ENCODE measurements around the gene CTNNBL1.
"Not testable (repeated sequence)": the region's sequence is repeated elsewhere in the genome, so short reads cannot be mapped to it uniquely, and the experiment has no call there.

The CTNNBL1 gene

DNA sequence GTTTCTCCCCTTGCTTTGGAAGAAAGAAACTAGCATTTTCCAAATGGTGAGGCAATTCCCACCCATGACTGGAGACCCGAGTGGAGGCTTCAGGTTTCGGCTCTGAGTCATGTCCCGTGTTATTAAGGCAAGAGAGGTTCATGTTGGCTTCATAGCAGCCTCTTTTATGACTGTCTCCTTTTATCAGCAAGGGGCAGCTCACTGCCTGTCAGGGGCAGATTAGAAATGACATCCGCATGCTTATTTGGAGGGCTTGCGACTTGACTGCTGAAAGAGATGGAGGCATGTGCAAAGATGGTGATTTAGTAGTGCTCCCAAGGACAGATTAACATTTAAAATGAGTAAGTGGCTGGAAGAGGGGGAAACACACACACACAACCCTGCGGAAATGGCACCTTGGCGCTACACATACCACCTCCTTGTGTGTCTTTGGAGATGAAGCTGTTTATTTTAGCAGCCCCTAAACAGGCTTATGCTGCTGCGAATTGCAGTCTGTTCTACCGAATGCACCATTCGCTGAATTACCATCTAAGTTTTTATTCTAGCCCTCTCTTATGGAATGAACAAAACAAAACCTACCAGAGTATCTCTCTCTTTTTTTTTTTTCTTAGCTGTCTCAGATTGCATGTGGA lies 157.0 kb downstream of the CTNNBL1 start:
- DNase-seq (ENCODE audit: low read depth in 2 of 2) = no peak

DNA sequence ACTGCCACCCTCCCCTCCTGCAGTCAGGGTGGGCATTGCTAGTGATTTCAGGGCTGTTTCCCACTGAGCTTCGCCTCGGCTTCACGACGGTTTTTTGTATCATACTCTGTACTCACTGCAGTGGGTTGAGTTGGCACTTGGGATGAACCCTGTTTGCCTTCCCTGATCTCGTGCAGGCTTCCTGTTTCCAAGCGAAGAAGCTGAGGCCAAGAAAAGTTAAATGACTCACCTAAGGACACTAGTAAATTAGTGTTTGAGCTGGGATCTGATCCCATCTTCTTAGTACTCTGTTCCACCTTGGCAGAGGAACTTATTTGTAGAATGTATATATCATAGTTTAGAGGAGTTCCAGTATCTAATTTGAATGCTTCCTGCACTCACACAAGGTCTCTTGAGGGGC lies 158.8 kb downstream of the CTNNBL1 start:
- no peak for DNase-seq (ENCODE audit: low read depth in 2 of 2)

DNA sequence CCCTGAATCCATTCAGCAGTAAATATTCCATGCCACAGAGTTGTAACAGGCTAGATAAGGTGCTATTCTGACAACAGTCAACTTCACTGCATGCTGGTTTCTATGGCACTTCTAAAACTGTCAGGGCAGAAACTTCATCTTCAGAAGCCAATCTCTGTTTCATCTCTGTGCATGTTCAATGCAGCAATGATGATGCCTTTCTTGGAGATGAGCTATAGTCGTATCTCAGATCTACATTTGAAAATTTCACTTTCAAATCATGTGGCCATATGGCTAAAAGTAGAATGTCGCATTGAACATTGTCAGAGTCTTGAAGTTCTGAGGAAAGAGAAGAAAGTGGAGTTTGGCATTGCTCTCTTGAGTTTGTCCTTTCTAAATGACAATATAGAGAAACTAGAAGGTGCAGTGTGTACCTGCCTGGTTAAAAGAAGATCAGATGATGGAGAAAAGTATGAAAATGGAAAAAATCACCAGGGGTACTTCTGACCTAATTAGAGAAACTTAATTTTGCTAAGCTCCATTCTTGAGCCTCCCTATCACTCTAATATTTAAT lies 160.1 kb downstream of the CTNNBL1 start:
- no peak for DNase-seq (ENCODE audit: low read depth in 2 of 2)

- not testable (repeated sequence) for DNase-seq (ENCODE audit: low read depth in 2 of 2)
Observed at GRCh38 chr20:37856034-37856433, 162.2 kb downstream of the CTNNBL1 start.

GRCh38 chr20:37856932-37857660 lies 163.3 kb downstream of the CTNNBL1 start:
- DNase-seq (ENCODE audit: low read depth in 2 of 2) = no peak

DNA sequence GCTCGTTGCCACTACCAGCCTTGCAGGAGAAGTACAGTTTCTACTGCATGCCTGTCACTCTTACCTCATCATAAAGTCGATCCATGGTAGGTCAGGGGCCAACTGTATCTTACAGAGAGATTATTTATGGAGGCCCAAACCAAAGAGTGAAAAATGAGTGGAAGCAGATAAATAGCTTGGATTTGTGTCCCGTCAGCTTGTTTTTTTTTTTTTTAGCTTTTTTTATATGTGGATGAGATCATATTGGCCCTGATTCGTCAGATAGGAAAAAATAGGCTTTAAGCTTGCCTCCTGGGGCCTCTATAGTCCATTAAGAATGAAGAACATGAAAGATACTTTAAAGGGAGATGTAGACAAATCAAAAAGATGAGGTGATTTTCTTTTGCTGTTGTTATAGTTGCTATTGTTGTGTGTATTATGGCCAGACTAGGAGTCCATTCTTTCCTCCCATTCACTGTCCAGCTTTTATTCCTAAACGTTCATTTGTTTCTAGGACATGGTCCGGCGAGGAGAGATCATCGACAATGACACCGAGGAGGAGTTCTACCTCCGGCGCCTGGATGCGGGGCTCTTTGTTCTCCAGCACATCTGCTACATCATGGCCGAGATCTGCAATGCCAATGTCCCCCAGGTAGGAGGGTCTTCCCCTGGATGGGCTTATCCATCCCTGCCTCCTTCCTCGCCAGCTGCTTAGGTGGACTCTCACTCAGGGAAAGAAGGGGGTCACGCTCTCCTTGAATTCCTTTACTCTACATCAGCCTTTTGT lies 165.8 kb downstream of the CTNNBL1 start:
- no peak for DNase-seq (ENCODE audit: low read depth in 2 of 2)

DNA sequence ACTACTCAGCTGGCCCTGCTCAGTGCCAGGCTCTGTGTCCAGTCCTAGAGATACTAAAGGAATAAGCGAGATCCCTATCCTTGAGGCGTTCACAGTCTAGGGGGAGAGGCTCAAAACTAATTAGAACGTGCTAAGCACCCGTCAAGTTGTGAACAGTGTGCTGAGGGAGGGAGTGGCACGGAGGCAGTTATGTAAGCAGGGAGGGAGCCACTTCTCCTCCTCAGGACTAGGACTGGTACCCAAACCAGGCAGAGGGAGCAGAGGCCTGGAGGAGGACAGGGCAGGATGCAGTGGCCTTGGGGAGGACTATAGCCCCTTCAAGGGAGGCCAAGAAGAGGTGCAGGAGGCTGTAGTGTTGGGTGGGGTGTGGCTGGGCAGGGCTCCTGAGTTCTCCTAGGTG lies 169.5 kb downstream of the CTNNBL1 start:
- DNase-seq (ENCODE audit: low read depth in 2 of 2) = no peak

DNA sequence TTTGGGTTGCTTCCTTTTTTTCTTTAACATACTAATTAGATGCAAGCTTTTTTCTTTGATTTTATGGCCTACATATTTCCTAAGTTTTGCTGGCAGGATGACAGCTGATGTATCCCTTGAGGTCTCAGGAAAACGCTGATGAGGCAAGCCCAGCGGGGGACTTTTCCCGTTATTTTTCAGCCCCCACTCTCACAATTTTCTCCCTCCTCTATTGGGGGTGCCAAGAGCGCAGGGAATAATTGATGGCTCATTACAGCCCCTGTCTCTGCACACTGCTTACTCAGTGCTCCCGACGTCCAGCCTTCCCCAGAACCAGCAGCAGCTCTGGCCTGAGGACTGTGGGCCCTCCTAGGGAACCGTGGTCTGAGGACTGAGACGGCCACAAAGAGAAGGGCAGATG lies 170.5 kb downstream of the CTNNBL1 start:
- DNase-seq (ENCODE audit: low read depth in 2 of 2) = no peak

GRCh38 chr20:37866051-37866450 lies 172.2 kb downstream of the CTNNBL1 start:
- DNase-seq (ENCODE audit: low read depth in 2 of 2) = no peak

DNA sequence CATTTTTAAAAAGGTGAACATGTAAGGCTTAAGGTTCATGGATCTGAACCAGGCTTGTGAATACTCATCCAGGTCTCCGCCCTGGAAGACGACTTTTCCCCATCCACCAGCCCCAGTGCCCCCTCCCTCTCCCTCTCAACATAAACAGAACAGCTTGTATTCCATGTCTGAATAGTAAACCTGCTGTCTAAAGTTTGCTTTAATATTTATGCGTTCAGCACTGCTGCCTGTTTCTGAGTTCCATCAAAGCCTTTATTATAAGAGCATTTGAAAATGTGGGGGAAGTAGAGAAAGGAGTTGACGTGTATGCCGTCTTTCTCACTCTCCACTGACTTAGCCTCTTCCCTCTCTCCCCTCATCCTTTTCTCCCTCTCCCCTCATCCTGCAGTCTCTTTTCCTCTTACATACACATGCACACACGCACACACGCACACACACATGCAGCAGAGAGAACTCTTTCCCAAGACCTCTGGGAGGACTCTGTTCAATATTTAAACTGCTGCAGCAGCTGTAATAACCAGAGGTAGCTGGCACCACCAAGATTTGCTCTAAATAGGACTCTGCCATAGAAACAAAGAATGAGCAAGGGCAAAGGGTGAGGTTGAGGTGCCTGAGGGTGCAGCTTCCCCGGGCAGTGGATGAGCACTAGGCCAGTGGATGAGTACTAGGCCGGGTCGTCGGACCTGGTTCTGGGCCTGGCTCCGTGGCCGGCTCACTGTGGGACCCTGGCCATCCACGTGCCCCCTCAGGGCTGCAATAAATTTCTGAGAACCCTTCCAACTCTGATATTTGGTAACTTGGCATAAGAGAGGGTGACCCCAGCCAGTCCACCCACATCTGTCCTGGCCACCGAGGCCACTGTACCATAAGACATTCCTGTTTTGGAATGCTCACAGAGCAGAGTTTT lies 173.7 kb downstream of the CTNNBL1 start:
- DNase-seq (ENCODE audit: low read depth in 2 of 2) = no peak

GRCh38 chr20:37868851-37869333 lies 175.1 kb downstream of the CTNNBL1 start:
- no peak for DNase-seq (ENCODE audit: low read depth in 2 of 2)

- DNase-seq (ENCODE audit: low read depth in 2 of 2) = no peak
Observed at GRCh38 chr20:37869334-37869861, 175.6 kb downstream of the CTNNBL1 start.

DNA sequence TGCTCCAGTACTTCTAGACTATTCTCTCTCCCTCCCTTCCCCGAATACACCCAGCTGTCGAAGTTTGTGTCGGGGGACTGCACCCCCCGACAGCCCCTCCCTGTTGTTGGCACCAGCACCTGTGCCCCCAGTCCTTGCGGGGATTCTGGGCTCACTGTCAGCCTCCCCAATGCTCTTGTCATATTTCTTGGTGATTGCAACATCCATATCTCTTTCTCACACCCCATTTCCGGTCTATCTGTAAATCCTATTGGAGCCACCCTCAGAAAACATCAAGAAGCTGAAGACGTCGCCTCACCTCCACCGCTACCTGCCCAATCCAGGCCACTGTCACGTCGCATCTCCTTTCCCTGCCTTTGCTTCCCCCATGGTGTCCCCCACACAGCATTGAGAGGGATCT lies 176.5 kb downstream of the CTNNBL1 start:
- no peak for DNase-seq (ENCODE audit: low read depth in 2 of 2)

- DNase-seq (ENCODE audit: low read depth in 2 of 2) = no peak
Observed at GRCh38 chr20:37871751-37872150, 177.9 kb downstream of the CTNNBL1 start.

DNA sequence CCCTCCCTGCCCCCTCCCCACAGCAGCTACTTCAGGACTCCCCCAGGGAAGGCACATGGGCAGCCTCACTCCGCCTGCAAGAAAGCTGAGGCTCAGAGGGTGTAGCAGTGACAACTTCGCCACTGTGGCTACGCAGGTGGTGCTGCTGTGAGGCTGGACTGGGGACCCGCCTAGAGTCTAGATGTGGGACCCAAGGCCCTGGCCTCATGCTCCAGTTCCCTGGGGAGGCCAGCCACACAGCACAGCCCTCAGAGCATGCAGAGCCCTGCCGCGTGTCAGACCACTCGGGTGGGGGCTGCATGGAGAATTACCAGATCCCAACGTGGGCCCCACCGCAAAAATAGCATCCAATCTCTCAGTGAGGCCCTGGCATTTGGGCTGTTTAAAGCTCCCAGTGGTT lies 178.3 kb downstream of the CTNNBL1 start:
- no peak for DNase-seq (ENCODE audit: low read depth in 2 of 2)

- no peak for DNase-seq (ENCODE audit: low read depth in 2 of 2)
Observed at GRCh38 chr20:37873884-37874283, 180.1 kb downstream of the CTNNBL1 start.

DNA sequence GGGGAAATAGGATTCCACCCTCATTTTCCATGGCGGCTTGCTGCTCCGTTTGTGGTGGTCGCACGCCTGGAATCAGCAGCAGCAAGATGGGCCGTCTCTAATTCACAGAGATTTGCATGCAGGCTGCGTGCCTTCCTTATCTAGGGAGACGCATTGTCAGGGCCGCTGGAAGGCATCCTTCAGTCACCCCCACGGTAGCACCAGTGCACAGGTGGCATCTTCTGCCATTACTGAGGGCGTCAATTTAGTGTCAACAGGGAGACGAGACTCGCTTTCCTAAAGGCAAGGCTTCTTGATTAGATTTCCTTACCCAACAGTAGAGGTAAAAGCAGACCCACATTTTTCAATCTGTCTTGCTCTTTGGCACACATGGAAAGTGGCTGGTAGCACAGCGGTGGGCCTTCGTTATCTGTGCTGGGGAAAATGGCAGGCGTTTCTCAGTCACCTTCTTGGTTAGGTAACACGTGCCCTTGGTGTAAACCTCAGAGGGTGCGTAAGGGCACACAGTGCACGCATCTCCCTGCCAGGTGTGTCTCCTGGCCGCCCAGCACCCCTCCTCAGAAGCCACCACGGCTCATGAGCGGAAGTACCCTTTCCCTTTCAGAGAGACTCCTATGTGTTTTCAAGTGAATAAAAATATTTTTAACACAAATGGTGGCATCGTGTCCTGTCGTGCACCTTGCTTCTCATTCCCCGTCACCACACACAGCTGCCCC lies 181.8 kb downstream of the CTNNBL1 start:
- no peak for DNase-seq (ENCODE audit: low read depth in 2 of 2)

DNA sequence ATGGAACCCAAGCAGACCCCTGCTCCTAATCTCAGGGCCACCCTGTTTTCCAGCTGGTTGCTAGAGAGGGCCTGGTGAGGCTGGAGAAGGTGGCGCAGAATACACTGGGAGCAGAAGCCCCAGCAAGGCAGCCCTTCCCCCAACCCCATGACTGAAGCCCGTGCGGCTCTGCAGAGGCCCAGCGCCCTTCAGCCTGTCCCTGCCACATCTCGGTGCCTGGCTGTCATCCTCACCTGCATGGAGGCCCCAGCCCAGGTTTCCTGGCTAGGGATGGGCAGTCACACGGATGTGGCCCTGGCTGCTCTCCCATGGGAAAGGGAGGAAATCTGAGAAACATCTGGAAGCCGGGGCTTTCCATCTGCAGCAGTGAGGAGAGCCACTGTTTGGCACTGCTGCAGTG lies 183.0 kb downstream of the CTNNBL1 start:
- DNase-seq (ENCODE audit: low read depth in 2 of 2) = no peak

GRCh38 chr20:37877832-37878772 lies 184.3 kb downstream of the CTNNBL1 start:
- no peak for DNase-seq (ENCODE audit: low read depth in 2 of 2)

Data from stimulated activated CD4-positive, alpha-beta T cell treated with anti-CD3 and anti-CD28 coated beads, Interleukin-12 subunit alpha, Interleukin-12 subunit beta, amount 100 ng/mL, for 24 hours (primary cell).